ENCODE results near the gene GTSF1L. TPM values are rescaled to one million over a fixed set of nuclear protein-coding genes. Genes with fewer than 3 reads are reported as not detected.

GTSF1L gene
- total and polyA plus RNA-seq, 9 of the 15 experiments (the other 6 are each of a cell fraction or from before 2014, with no cell fraction given): not detected

GRCh38 chr20:43689165-43689564 lies 37.6 kb downstream of the GTSF1L start:
- in situ Hi-C loops (cut with MboI): no loop called here
- H3K79me2 ChIP-seq (ENCODE audit: control insufficient read depth, insufficient read depth, low read length): no peaks in the 10 kb centered on the region; the same call in 2 of the 3 replicates
- H3K9me3 ChIP-seq (replicated peaks; ENCODE audit: control insufficient read depth, insufficient read depth, low read depth, low read length): no peaks in the 10 kb centered on the region
- H3K27me3 ChIP-seq (ENCODE audit: control insufficient read depth in 2 of 2, insufficient read depth in 2 of 2, low read length in 2 of 2): no peaks in the 10 kb centered on the region
- no peak overlapping the region for H2AFZ ChIP-seq (ENCODE audit: low read depth, low read length)
- FAIRE-seq (no peak), DNase-seq (ENCODE audit: extremely low read depth in 1 of 4, low spot score in 3 of 4) (no peak), ATAC-seq (no peak)
- intact Hi-C loops (cut with micrococcal nuclease): no loop called here
- H3K9ac ChIP-seq (ENCODE audit: insufficient read depth in 1 of 2, low read depth in 2 of 2, low read length in 2 of 2): no peak overlapping the region
- no peaks in the 10 kb centered on the region for H3K9me1 ChIP-seq (ENCODE audit: control insufficient read depth, insufficient read depth, low read length)
- no peak overlapping the region for H3K4me2 ChIP-seq (ENCODE audit: insufficient read depth, low read length)
- BruUV-seq (replicated peaks): no TSS peak
- peaks cover 68% of the 10 kb centered on the region for H3K36me3 ChIP-seq (ENCODE audit: control insufficient read depth, insufficient read depth, low read length)
- peaks cover 13% of the 10 kb centered on the region; the same call in 1 of the 2 replicates for H4K20me1 ChIP-seq (replicated peaks; ENCODE audit: control insufficient read depth, insufficient read depth, low read length)
- H3K4me3 ChIP-seq: no peak overlapping the region
- no peak overlapping the region for H3K27ac ChIP-seq (ENCODE audit: extremely low read depth, low read depth, low read length)
- POLR2A ChIA-PET: interaction anchor here (0.5 to 1.4 kb wide), 7 partner anchors 13 to 243 kb away, joined by 3 to 7 read pairs (median 4); no protein-coding TSS in a partner anchor
- 81% methylated on average over 4 of the region's 4 CpGs for WGBS (ENCODE audit: insufficient coverage, low coverage, missing lambda C conversion rate)
- CTCF ChIA-PET (ENCODE audit: low intra/inter-chr PET ratio): no interaction called here
- H3K4me1 ChIP-seq (replicated peaks in 1 of 2; ENCODE audit: control insufficient read depth in 2 of 2, insufficient read depth in 2 of 2, low read length in 2 of 2): peaks cover 17 to 23% of the 10 kb centered on the region in 2 experiments; a peak in 4 of 5 replicates
- no peak for TF ChIP-seq STAG1 (CRISPR knock-in tag; IDR thresholded peaks at IDR 0.05; ENCODE audit: borderline replicate concordance)
- TF ChIP-seq ZNF398 (CRISPR knock-in tag; IDR thresholded peaks at IDR 0.05): no peak
- no peak for TF ChIP-seq STAT5B (CRISPR knock-in tag; IDR thresholded peaks at IDR 0.05)
- no peak for TF ChIP-seq POLR2A (conservative IDR thresholded peaks at IDR 0.05)
- TF ChIP-seq, protein P1, sequence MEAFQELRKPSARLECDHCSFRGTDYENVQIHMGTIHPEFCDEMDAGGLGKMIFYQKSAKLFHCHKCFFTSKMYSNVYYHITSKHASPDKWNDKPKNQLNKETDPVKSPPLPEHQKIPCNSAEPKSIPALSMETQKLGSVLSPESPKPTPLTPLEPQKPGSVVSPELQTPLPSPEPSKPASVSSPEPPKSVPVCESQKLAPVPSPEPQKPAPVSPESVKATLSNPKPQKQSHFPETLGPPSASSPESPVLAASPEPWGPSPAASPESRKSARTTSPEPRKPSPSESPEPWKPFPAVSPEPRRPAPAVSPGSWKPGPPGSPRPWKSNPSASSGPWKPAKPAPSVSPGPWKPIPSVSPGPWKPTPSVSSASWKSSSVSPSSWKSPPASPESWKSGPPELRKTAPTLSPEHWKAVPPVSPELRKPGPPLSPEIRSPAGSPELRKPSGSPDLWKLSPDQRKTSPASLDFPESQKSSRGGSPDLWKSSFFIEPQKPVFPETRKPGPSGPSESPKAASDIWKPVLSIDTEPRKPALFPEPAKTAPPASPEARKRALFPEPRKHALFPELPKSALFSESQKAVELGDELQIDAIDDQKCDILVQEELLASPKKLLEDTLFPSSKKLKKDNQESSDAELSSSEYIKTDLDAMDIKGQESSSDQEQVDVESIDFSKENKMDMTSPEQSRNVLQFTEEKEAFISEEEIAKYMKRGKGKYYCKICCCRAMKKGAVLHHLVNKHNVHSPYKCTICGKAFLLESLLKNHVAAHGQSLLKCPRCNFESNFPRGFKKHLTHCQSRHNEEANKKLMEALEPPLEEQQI (IDR thresholded peaks at IDR 0.05): no peak
- TF ChIP-seq CTCF (IDR thresholded peaks at IDR 0.05 in 2 of 3, conservative IDR thresholded peaks at IDR 0.05 in 1 of 3; ENCODE audit: insufficient read depth in 2 of 3, low read depth in 1 of 3, low read length in 3 of 3): no peak
- no peak for TF ChIP-seq CTBP1 (IDR thresholded peaks at IDR 0.05; ENCODE audit: borderline replicate concordance)
- TF ChIP-seq ZNF830 (CRISPR knock-in tag; IDR thresholded peaks at IDR 0.05): no peak
- TF ChIP-seq, protein P2, sequence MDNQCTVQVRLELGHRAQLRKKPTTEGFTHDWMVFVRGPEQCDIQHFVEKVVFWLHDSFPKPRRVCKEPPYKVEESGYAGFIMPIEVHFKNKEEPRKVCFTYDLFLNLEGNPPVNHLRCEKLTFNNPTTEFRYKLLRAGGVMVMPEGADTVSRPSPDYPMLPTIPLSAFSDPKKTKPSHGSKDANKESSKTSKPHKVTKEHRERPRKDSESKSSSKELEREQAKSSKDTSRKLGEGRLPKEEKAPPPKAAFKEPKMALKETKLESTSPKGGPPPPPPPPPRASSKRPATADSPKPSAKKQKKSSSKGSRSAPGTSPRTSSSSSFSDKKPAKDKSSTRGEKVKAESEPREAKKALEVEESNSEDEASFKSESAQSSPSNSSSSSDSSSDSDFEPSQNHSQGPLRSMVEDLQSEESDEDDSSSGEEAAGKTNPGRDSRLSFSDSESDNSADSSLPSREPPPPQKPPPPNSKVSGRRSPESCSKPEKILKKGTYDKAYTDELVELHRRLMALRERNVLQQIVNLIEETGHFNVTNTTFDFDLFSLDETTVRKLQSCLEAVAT (IDR thresholded peaks at IDR 0.05): no peak
- no peak for TF ChIP-seq HNRNPK (IDR thresholded peaks at IDR 0.05; ENCODE audit: low read depth, low read length, poor library complexity, severe bottlenecking)
- TF ChIP-seq SRF (CRISPR knock-in tag; IDR thresholded peaks at IDR 0.05): no peak
- no peak for TF ChIP-seq WHSC1 (IDR thresholded peaks at IDR 0.05; ENCODE audit: low read length)
- TF ChIP-seq, protein P3, sequence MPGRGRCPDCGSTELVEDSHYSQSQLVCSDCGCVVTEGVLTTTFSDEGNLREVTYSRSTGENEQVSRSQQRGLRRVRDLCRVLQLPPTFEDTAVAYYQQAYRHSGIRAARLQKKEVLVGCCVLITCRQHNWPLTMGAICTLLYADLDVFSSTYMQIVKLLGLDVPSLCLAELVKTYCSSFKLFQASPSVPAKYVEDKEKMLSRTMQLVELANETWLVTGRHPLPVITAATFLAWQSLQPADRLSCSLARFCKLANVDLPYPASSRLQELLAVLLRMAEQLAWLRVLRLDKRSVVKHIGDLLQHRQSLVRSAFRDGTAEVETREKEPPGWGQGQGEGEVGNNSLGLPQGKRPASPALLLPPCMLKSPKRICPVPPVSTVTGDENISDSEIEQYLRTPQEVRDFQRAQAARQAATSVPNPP (IDR thresholded peaks at IDR 0.05; ENCODE audit: borderline replicate concordance, insufficient read depth, insufficient read length): no peak
- TF ChIP-seq GTF2E2 (tag; IDR thresholded peaks at IDR 0.05): no peak
